ENCODE results near the gene ADGRA1. TPM values are rescaled to one million over a fixed set of nuclear protein-coding genes. Genes with fewer than 3 reads are reported as not detected.
A peak's percentile ranks its signal among the peaks of the same experiment; 100 is the strongest.

ADGRA1 gene
- total RNA-seq, 2 donors from 2014 or later = 0.24 to 1.0 TPM

GRCh38 chr10:133131053-133131452 is 43.3 kb downstream of the ADGRA1 start:
- peak; percentile 67 for DNase-seq
- WGBS, 2 experiments (ENCODE audit: insufficient coverage in 1 of 2, insufficient read length in 1 of 2) = 80 to 84% methylated on average over 12 to 18 of the region's 18 CpGs
- Mint-ChIP-seq H3K4me3 (no peak overlapping the region), H3K27me3 (ENCODE audit: insufficient read depth) (no peaks in the 10 kb centered on the region), H3K4me1 (no peaks in the 10 kb centered on the region), H3K27ac (no peak overlapping the region), H3K36me3 (ENCODE audit: low read depth) (no peaks in the 10 kb centered on the region), H3K9me3 (no peaks in the 10 kb centered on the region)
- Histone ChIP-seq H3K27me3 (ENCODE audit: control insufficient read depth, insufficient read depth, low read length, poor library complexity, severe bottlenecking) (no peaks in the 10 kb centered on the region), H3K27ac (ENCODE audit: low read depth, low read length) (no peak overlapping the region), H3K9ac (ENCODE audit: extremely low read depth, low read length, poor library complexity, severe bottlenecking) (no peak overlapping the region), H3K36me3 (ENCODE audit: control insufficient read depth, insufficient read depth, low read length) (no peaks in the 10 kb centered on the region), H3K4me3 (ENCODE audit: low read length) (no peak overlapping the region), H3K9me3 (ENCODE audit: control insufficient read depth, low read length) (no peaks in the 10 kb centered on the region), H3K4me1 (ENCODE audit: control insufficient read depth, insufficient read depth, low read length) (no peaks in the 10 kb centered on the region)
- no peak for TF ChIP-seq CTCF (conservative IDR thresholded peaks at IDR 0.05)

GRCh38 chr10:133131734-133132472 is 44.2 kb downstream of the ADGRA1 start:
- no peaks in the 10 kb centered on the region for H3K36me3 Mint-ChIP-seq (ENCODE audit: low read depth)
- Histone ChIP-seq H3K4me1 (ENCODE audit: control insufficient read depth, insufficient read depth, low read length) (no peaks in the 10 kb centered on the region), H3K27ac (ENCODE audit: low read depth, low read length) (no peak overlapping the region), H3K4me3 (ENCODE audit: low read length) (no peak overlapping the region), H3K27me3 (ENCODE audit: control insufficient read depth, insufficient read depth, low read length, poor library complexity, severe bottlenecking) (no peaks in the 10 kb centered on the region), H3K36me3 (ENCODE audit: control insufficient read depth, insufficient read depth, low read length) (no peaks in the 10 kb centered on the region), H3K9me3 (ENCODE audit: control insufficient read depth, low read length) (no peaks in the 10 kb centered on the region), H3K9ac (ENCODE audit: extremely low read depth, low read length, poor library complexity, severe bottlenecking) (no peak overlapping the region)
- no peaks in the 10 kb centered on the region for H3K4me1 Mint-ChIP-seq
- H3K4me3 Mint-ChIP-seq = no peak overlapping the region
- DNase-seq = peak; percentile 44
- H3K27me3 Mint-ChIP-seq (ENCODE audit: insufficient read depth) = no peaks in the 10 kb centered on the region
- TF ChIP-seq CTCF (conservative IDR thresholded peaks at IDR 0.05) = no peak
- 92% methylated on average over 35 to 41 of the region's 41 CpGs for WGBS, 2 experiments (ENCODE audit: insufficient coverage in 1 of 2, insufficient read length in 1 of 2)
- H3K9me3 Mint-ChIP-seq = no peaks in the 10 kb centered on the region
- no peak overlapping the region for H3K27ac Mint-ChIP-seq

- Histone ChIP-seq H3K36me3 (ENCODE audit: control insufficient read depth, insufficient read depth, low read length) (no peaks in the 10 kb centered on the region), H3K9me3 (ENCODE audit: control insufficient read depth, low read length) (no peaks in the 10 kb centered on the region), H3K27ac (ENCODE audit: low read depth, low read length) (peak overlapping the region; percentile 36), H3K9ac (ENCODE audit: extremely low read depth, low read length, poor library complexity, severe bottlenecking) (no peak overlapping the region), H3K27me3 (ENCODE audit: control insufficient read depth, insufficient read depth, low read length, poor library complexity, severe bottlenecking) (no peaks in the 10 kb centered on the region), H3K4me1 (ENCODE audit: control insufficient read depth, insufficient read depth, low read length) (no peaks in the 10 kb centered on the region), H3K4me3 (ENCODE audit: low read length) (no peak overlapping the region)
- no peaks in the 10 kb centered on the region for H3K36me3 Mint-ChIP-seq (ENCODE audit: low read depth)
- no peak for TF ChIP-seq CTCF (conservative IDR thresholded peaks at IDR 0.05)
- WGBS, 2 experiments (ENCODE audit: insufficient coverage in 1 of 2, insufficient read length in 1 of 2) = 92 to 93% methylated on average over 20 to 26 of the region's 26 CpGs
- no peaks in the 10 kb centered on the region for H3K9me3 Mint-ChIP-seq
- peak; percentile 44 for DNase-seq
- H3K27ac Mint-ChIP-seq = no peak overlapping the region
- H3K27me3 Mint-ChIP-seq (ENCODE audit: insufficient read depth) = no peaks in the 10 kb centered on the region
- no peak overlapping the region for H3K4me3 Mint-ChIP-seq
- no peaks in the 10 kb centered on the region for H3K4me1 Mint-ChIP-seq
Measured at GRCh38 chr10:133132473-133133291, 45.0 kb downstream of the ADGRA1 start.

Data from endodermal cell (in vitro differentiated cells).